HG02678 (cell line): ENCODE measurements around the gene CRYZL1.

Experiments
- ATAC-seq: cut with Tn5 transposase; IDR thresholded peaks from one replicate; pipeline ENCODE4 v1.9.1; 2021; ENCODE audit warnings: mild to moderate bottlenecking, moderate library complexity; ENCODE audit not compliant: unreplicated experiment

CRYZL1 gene

DNA sequence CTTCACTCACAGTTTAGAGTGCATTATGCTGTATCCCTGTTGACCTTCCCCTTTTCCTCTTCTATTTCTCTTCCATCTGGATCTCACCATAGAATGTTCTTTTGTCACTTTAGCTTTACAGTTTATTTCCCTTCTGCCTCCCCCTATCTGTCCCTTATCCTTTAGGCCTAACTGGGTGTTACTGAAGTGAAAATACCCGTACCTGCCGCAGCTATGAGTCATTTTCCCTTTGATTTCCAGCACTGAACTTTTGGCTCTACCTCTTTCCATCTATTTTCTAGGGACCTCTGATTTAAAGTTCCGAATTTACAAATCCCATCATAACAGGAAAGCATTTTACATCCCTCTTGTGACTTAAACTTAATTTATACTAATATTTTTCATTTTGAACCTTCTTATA is 20.5 kb upstream of the CRYZL1 start:
- ATAC-seq = no peak

DNA sequence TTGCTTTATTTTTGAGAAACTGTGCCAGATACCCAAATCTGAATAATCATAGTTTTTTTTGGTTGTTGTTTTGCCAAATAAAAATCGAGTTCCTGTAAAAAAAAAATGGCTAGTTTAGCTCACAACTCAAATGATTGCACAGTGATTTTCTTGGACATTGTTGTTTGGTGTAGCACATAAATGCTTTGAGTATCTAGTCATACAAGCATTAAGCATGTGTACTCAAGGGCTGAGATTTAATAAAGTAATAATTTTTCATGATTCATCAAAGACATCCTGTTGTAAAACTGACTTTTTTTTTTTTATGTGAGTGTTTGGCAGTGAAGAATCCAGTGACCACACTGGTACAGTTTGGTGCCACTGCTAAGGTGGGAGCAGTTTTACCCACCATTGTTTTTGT is 19.6 kb upstream of the CRYZL1 start:
- ATAC-seq = no peak

DNA sequence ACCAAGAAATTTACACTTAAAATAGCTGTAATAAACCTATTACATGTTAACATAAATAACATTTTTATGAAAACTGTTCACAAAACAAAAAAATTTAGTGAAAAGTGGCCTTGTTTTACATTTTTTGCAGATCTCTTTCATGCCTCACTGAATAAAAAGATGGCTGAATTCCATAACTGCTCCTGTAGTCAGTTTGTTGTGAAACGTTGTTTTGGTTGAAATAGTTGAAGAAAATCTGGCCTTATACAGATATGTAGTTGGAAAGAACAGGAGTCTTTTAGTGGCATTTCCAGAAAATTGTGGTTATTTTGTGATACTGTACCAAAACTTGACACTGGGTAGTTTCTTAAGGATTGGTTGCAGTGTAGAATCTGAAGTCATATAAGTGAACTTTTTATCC is 18.9 kb upstream of the CRYZL1 start:
- ATAC-seq = no peak

DNA sequence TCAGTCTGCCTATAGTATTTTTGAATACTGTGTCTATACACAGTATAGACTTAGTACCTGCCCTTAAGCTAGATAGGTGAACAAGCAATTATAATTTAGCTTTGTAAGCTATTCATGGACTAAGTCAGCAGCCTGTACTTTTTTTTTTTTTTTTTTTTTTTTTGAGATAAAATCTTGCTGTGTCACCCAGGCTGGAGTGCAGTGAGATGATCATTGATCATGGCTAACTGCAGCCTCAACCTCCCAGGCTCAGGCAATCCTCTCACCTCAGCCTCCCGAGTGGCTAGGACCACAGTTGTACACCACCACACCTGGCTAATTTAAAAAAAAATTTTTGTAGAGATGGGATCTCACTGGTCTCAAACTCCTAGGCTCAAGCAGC is 18.0 kb upstream of the CRYZL1 start:
- no peak for ATAC-seq

DNA sequence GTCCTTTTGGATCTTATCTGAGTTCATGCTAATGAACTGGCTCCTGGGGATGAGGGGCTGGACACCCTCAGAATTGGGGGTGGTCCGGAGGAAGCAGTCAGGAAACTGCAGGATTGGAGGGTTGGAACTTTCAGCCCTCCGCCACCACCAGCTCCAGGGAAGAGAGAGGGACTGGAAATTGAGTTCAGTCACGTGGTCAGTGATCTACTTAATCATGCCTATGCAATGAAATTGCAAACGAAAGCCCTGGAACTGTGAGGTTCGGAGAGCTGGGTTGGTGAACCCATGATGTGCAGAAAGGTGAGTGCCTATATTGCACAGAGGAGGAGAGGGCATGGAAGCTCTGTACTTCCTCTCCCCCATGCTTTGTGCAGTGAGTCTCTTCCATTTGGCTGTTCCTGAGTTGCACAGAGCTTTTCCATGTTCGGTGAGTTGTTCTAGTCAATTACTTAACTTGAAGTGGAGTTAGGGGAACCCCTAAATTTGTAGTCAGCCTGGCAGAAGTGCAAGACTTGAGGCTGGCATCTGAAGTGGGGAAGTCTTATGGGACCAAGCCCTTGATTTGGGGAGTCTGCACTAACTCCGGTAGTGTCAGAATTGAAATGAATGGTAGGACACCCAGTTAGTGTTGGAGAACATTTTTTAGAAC is 17.5 kb upstream of the CRYZL1 start:
- ATAC-seq = no peak

DNA sequence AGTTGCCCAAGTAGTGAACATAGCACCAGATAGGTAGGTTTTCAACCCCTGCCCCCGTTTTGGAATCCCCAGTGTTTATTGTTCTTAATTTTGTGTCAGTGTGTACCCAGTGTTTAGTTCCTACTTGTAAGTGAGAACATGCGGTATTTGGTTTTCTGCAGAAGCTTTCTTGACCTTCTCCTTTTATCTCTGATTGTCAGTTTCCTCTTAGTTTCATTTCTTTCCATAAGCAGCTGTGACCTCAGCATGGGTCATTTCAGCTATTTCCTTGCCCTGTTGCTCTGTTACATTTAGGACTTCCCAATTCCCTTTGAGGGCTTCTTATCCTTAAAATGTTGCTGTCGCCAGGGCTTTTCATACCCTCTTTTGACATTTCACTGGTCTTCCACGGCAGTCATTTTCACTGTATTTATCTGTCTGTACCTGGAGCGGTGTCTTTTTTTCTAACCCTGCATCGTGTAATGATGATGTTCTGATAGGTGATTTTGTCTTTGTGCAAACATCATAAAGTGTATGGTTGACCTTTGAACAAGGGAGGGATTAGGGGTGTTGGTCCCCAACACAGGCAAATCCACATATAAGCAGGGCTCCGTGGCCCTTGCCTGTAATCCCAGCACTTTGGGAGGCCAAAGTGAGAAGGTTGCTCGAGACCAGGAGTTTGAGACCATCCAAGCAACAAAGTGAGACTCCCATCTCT is 15.7 kb upstream of the CRYZL1 start:
- no peak for ATAC-seq

DNA sequence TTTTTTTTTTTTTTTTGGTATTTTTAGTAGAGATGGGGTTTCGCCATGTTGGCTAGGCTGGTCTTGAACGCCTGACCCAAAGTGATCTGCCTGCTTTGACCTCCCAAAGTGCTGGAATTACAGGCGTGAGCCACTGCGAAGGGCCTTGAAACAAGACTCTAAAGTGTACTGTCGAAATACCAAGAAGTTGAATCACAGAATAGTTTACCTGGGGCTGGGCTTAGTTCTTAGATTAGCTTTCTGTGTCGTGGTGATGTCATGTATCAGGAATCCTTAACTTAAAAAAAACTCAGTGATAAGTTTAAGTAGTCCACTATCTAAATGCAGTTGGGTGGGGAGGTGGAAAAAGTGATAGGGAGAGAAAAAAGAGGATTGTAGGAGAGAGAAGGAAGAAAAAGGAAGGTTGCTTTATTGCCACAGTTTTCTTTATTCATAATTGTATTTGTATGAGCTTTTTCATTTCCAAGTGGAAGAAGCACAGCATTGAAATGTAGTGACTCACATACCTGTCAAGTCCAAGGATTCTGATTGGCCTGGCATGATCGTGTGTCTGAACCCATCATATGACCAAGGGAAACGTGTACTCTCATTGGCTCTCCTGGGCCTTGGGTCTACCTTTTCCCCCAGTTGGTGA is 14.2 kb upstream of the CRYZL1 start:
- ATAC-seq = no peak

DNA sequence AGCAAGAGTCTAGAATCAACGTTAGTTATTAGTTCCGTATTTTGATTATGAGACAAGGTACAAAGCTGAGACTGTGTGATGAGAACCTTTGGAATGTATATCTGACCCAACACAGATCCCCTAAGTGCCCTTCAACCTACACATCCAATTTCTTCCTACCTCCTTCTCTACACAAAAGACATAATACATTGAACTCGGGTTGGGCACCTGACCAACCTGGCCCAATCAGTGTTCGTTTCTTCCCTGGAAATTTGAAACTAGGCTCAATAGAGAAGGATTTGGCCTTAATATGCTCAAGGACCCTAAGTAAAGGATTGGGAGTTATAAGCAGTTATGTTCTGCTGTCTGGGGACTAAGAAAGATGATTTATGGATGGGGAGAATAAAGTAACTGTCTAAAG is 12.9 kb upstream of the CRYZL1 start:
- no peak for ATAC-seq

DNA sequence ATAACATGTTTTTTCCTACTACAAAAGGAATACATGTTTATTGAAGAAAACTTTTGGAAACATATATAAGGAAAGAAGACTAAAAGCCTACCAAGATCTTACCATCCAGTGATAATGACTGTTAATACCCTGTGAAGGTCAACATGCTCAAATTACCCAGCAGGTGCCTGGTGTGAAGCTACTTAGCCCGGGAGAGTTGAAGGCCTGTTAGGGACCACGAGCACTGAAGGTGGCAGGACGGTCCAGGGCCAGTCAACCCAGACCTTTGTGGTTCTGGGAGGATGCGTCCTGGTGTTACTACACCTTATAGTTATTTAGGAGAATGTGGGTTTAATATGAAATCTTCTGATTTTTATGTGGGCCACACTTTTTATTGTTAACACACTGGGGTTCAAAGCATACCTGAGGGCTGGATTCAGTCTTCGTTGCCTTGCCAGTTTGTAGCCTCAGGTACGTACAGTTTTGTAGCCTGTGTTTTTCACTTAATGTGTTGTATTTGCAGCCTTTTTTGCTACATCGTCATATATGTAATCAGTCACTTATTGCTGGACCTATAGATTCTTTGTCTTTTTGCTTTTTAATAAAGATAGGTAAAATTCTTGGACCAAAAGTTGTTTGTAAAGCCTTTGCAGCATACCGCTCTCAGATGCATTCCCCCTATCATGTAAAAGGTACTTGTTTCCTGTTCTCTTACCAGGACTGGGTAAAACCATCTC is 10.6 kb upstream of the CRYZL1 start:
- no peak for ATAC-seq

DNA sequence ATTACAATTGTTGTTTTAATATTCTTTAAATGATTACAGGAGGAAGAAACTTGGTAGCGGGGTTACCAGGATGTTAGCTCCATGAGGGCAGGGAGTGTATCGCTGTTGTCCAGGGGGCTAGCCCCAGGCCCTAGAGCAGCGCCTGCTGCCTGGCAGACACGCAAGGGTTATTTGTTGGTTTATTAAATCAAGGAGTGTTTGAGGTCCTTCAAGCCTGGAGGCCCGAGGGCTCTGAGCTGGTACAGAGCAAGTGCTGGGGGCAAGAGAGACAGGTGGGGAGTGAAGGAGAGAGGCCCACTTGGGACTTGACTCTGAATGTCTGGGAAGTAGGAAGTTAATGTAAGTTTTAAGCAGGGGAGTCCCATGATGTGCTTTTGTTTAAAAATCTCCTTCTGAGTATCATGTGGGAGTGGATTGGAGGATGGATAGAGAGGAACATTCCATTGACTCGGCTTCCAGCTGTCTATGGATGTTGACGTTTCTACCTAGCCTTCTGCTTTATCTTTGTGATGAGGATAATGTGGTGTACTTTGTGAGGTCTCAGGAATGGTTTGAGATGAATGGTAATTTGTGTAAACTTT is 9.5 kb upstream of the CRYZL1 start:
- ATAC-seq = no peak

DNA sequence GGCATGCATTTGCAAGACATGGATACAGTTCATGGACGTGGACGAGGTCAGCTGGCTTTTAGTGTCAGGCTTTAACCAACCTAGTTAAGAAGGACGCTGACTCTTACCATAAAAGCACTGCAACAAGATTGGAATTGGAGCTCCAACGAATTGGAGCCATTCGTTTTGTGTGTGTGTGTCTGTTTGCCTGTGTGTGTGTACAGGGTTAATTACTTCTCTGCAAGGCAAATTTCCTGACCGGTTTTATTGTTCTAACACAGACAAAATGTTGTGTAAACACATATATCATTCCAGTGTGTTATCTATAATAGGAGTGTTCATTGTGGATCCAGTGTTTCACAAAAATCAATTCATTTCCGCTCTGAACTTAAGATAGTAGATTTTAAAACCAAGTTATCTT is 8.7 kb upstream of the CRYZL1 start:
- no peak for ATAC-seq

DNA sequence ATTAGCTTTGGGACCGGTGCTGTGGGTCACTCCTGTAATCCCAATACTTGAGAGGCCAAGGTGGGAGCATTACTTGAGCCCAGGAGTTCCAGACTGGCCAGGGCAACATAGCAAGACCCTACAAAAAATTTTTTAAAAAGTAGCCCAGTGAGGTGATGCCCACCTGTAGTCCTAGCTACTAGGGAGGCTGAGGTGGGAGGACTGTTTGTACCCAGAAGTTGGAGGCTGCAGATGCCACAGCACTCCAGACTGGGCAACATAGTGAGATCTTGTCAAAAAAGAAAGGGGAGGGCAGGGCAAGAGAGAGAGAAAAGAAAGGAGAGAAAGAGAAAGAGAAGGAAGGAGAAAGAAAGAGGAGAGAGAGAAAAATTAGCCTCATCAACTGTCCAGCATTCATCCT is 7.0 kb upstream of the CRYZL1 start:
- ATAC-seq = no peak

DNA sequence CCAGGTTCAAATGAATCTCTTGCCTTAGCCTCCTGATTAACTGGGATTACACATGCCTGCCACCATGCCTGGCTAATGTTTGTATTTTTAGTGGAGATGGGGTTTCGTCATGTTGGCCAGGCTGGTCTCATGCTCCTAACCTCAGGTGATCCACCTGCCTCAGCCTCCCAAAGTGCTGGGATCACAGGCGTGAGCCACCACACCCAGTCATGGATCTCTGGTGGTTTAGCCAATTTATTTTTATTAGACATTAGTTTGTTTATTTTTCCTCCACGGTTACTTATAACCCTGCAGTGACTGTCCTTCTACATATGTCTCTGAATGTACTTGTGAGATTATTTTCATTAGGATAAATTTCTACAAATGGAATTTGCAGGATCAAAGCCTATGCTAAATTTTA is 6.0 kb upstream of the CRYZL1 start:
- no peak for ATAC-seq

DNA sequence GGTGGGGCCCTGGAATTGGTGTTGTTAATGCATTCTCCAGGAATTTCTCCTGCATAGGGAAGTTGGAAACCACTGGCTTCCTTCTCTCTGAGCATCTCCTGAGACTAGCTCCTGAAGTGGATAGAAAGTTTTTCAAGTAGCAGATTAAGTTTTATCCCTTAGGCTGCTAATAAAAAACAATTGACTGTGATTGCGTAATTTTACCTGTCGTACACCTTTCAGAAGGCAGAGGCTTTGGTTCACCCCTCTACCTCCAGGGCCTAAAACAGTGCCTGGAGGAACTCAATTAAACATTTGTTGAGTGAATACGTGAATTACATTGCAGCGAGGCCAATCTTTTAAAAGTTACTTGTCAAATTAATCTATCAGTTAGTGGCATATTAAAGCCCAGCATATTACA is 4.2 kb upstream of the CRYZL1 start:
- no peak for ATAC-seq

DNA sequence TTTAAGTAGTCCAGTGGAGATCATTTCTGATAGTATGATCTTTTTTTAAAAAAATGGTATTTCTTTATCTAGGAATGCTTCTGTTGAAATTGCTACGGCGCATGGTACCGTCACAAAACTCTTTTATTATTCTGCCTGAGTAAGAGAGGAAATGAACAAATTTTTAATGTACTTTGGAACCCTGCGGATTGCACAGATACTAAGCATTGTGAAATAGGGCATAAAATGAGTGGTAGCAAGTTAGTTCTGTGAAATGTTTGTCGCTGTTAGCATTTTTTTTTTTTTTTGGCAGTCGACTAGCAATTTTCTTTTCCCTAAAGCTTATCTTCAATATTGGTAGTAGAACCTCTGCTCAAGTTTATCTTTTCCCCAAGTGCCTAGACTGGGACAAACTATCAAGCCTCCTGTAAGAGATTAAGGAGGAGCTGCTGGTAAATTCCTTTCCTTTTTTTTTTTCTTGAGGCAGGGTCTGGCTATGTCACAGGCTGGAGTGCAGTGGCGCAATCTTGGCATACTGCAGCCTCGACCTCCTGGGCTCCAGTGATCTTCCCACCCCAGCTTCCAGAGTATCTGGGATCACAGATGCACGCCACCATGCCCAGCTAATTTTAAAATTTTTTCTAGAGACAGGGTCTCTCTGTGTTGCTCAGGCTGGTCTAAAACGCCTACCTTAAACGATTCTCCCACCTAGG is 3.0 kb upstream of the CRYZL1 start:
- ATAC-seq = no peak

DNA sequence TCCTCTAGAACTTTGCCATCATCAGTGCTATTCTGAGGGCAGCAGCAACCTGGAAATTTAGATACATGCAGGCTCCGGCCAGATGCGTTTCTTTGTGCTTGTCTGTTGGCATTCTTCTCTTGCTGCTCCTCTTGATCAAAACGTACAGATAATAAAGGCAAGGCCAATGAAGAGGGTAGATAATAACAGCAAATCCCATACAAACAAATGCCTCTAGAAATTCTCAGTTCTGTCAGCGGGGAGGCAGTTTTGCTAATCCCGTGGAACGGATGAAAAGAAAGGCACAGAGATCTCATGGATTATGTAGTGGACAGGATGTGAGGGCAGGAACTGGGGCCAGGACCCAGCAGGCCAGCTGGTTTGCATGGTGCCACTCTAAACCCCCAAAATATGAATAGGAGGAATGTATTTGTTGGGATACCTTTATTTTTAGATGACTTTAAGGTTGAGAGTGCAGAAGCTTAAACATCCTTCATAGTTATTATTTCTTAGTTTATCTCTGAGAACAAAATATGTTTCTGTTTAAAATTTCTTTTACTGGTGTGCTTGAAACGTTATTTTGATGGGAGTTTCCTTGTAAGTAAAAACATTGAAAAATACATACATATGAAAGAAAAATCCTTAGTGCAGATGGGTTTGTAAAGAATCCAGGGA is 2.2 kb upstream of the CRYZL1 start:
- no peak for ATAC-seq

DNA sequence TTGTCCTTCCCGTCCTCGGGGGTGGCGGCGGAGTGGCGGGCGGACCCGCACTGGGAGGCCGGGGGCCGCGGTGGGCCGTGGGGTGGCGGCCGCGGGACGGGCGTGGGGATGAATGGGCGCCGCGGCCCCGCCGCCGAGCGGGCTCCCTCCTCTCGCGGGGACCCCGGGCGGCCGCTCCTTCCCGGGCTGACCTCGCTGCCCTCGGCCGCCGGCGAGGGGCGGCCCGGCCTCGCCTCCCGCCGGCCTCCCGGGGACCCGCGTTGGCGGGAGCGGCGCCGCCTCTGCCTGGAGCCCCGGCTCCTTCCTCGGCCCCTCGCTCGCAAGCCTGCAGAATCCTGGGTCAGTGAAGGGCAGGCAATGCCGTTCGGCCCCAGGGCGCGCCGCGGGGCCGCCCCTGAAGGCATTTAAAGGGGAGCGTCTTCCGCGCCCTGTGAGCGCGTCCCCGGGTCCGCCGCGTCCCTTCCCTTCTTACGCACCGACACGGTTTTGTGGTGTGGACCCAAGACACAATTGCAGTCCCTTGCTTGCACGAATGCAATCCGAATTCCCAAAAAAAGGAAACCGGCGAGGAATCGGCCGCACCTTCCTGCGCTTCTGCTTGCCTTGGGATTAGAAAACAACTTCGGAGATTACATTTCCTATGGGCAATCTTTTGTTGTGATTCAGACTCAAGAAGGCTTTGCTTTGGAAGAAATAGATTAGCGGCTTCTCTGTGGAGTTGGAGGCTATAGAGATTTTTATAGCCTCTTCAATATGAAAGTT is 1.5 kb upstream of the CRYZL1 start:
- no peak for ATAC-seq

DNA sequence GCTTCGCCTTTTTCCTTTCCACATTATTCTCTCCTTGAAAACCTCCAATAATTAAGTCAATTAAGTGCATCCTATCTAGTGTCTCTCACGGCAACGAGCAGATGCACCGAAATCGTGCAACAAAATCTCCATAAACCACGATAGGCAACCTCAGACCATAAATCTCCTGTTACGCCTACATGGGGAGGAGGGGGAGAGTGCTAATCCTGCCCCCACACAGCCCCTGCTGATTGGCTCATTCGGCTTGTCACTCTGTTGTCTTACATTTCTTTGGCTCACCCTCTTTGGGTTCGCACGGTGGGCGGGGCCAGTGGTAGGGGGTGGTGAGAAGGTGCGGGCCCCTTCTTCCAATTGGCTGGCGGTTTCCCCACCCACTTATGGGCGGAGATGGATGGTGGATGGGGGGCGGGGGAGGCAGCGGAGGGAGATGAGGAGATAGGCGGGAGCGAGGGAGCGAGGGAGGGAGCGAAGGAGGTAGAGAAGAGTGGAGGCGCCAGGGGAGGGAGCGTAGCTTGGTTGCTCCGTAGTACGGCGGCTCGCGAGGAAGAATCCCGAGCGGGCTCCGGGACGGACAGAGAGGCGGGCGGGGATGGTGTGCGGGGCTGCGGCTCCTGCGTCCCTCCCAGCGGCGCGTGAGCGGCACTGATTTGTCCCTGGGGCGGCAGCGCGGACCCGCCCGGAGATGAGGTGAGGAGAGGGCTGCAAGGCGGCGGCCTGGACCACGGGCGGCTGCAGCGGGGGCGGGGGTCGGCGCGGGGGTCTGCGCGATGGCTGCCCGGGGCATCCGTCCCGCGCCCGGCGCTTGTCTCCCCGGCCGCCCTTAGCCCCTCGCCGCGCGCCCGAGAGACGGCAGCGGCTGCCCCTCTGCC is 720 bp upstream of the CRYZL1 start, which contains the start of gene ITSN1:
Gene ITSN1, plus strand, starts transcription at position 475 of the 869 bp plus-strand sequence. CDS start 76,328 bp downstream, outside the sequence.
- peak; percentile 84 for ATAC-seq
